ENCODE data around the gene IFNAR1.
"Not testable (repeated sequence)": the region's sequence is repeated elsewhere in the genome, so short reads cannot be mapped to it uniquely, and the experiment has no call there.

IFNAR1 gene

DNA sequence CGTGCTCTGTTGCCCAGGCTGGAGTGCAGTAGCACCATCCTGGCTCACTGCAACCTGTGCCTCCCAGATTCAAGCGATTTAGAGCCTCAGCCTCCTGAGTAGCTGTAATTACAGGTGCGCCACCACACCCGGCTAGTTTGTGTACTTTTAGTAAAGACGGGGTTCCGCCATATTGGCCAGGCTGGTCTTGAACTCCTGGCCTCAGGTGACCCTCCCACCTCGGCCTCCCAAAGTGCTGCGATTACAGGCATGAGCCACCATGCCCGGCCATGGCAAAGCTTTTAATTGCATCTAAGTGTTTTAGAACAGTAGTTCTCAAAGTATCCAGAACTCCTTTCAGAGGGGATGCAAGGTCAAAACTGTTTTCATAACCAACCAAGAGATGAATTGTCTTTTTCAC is 53.3 kb downstream of the IFNAR1 start:
- no peak for DNase-seq

GRCh38 chr21:33379934-33380333 is 55.2 kb downstream of the IFNAR1 start:
- peak; percentile 57 for DNase-seq

GRCh38 chr21:33380483-33380998 is 55.8 kb downstream of the IFNAR1 start:
- DNase-seq, result peak; percentile 98

DNA sequence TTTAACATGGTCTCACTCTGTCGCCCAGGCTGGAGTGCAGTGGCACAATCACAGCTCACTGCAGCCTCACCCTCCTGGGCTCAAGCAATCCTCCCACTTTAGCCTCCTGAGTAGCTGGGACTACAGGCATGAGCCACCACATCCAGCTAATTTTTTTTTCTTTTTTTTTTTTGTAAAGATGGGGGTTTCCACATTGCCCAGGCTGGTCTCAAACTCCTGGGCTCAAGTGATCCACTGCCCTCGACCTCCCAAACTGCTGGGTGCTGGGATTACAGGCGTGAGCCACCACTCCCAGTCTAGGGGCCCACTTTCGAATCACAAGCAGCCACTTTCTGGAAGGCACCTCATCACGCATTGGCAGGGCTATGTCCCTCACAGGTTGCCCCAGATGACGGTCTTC is 56.6 kb downstream of the IFNAR1 start:
- not testable (repeated sequence) for DNase-seq

DNA sequence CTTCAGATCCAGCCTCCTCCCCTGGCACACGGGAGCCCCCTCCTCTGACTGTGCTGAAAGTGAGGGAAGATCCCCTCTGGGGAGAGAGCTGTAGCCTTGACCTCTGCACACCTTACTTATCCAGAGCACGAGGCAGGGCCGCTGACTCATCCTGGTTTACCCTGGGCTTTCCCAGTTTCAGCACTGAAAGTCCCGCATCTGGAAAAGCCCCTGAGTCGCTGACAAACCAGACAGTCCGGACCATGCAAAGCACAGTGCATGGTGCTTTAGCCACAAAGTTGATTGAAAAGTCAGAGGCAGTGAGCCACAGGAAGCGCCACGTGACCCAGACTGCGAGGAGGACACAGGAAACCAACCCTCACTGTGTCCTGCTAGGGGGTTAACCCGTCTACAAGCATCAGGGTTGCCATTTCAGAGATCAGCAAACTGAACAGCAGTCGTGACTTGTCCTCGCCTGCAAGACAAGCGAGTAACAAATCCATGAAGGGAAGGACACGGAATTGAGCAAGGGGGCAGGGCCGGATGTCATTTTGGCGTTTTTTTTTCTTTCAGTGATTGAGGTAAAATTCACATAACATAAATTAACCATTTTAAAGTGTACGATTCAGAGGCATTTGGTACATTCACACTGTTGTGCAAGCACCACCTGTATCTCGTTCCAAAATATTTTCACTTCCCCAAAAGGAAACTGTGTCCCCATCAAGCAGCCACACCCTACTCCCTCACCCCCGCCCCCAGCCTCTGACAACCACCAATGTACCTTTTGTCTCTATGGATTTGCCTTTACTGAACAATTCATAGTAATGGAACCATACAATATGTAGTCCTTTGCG is 58.5 kb downstream of the IFNAR1 start:
- DNase-seq, result peak; percentile 78

DNA sequence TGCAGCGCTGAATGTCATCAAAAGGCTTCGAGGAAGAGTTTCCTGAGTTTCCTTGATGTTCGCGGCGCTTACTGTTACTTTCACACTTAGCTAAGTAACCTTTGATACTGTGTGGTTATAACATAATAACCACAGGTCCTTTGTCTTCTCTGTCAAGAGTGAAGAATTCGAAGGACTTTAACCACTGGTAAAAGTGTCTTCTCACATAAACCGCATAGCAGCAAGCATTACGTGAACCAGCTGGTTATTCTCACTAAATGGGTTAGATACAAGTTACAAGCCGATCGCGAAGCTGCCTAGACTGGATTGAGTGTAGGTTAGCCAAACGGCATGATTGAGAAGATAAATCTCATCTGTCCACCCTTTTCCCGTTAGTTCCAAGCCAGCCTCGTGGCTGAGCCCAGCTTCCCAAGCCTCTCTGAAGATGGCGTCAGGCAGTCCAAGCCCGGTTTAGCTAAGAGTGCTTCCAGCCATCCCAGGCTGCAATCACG is 60.1 kb downstream of the IFNAR1 start:
- DNase-seq, result no peak

- no peak for DNase-seq
These were observed 61.5 kb downstream of the IFNAR1 start for GRCh38 chr21:33386222-33386784.

- no peak for DNase-seq
These were observed 62.5 kb downstream of the IFNAR1 start for GRCh38 chr21:33387294-33387693.

DNA sequence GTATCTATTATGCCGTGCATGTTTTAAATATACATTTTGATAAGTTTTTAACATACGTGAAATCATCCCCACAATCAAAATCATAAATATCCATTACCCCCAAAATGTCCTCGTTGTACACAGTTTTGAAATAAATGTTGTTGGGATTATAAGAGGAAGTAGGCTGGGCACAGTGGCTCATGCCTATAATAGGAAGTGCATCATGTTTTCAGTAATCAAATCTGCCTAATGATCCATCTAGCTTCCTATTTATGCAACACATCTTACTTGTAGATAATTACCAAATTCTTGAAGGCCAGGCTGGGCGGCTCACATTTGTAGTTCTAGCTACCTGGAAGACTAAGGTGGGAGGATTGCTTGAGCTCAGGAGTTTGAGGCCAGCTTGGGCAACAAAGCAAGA is 63.4 kb downstream of the IFNAR1 start:
- no peak for DNase-seq

GRCh38 chr21:33390479-33390878 is 65.7 kb downstream of the IFNAR1 start:
- DNase-seq, result no peak

GRCh38 chr21:33391656-33392055 is 66.9 kb downstream of the IFNAR1 start:
- no peak for DNase-seq

- no peak for DNase-seq
These were observed 67.7 kb downstream of the IFNAR1 start for GRCh38 chr21:33392284-33392985.

DNA sequence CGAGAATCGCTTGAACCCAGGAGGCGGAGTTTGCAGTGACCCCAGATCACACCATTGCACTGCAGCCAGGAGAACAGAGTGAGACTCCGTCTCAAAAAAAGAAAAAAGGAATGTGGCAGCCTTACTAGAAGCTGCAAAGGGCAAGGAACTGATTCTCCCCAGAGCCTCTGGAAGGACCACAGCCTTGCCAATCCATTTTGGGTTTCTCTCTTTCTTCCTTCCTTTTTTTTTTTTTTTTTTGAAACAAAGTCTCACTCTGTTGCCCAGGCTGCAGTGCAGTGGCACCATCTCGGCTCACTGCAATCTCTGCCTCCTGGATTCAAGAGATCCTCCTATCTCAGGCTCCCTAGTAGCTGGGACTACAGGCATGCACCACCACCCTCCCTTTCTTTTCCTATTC is 68.6 kb downstream of the IFNAR1 start:
- DNase-seq, result no peak

GRCh38 chr21:33394260-33394659 is 69.5 kb downstream of the IFNAR1 start:
- DNase-seq, result no peak

- DNase-seq, result peak; percentile 49
These were observed 71.1 kb downstream of the IFNAR1 start for GRCh38 chr21:33395891-33396331.

- DNase-seq, result no peak
These were observed 71.7 kb downstream of the IFNAR1 start for GRCh38 chr21:33396436-33396835.

DNA sequence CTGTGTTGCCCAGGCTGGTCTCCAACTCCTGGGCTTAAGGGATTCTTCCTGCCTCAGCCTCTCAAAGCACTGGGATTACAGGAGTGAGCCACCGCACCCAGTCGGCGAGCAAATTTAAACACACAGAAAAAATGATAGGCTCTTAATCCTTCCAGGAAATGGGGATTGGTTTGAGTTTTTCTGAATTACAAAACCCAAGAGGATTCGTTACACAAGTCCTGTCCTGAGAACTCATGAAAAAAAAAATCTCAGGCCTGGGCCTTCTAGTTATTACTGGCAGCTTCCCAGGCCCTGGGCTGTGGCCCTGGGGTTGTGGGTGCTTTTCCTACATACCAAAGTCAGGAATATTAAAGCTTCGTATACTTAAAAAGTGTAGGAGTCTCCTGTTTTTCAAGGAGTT is 72.2 kb downstream of the IFNAR1 start:
- DNase-seq, result peak; percentile 96

- no peak for DNase-seq
These were observed 72.9 kb downstream of the IFNAR1 start for GRCh38 chr21:33397717-33398116.

GRCh38 chr21:33398361-33398760 is 73.6 kb downstream of the IFNAR1 start:
- DNase-seq, result no peak

GRCh38 chr21:33401630-33401992 is 76.8 kb downstream of the IFNAR1 start:
- peak; percentile 54 for DNase-seq

GRCh38 chr21:33402001-33402979 is 77.5 kb downstream of the IFNAR1 start:
- peak; percentile 69 for DNase-seq
